HepG2 (cell line): ENCODE results near the gene NFASC. TPM values are rescaled to one million over a fixed set of nuclear protein-coding genes. Genes with fewer than 3 reads are reported as not detected.

Experiments used
- ATAC-seq: fragments of 200-7000 bp; cut with Tn5 transposase; 3 replicates; pipeline ENCODE4 v1.9.1; 2020; ENCODE audit warnings: mild to moderate bottlenecking, moderate library complexity
- BruUV-seq: library from RNA; stranded (reverse); fragments of 400-500 nt; replicated peaks from 2 replicates; lab custom pipeline; 2021; lab: Mats Ljungman, UMichigan
- CTCF ChIA-PET: fragments of 300-600 bp; formaldehyde crosslinking; extraction: SDS; loops from one replicate; lab custom pipeline; 2021; ENCODE audit warnings: low total read pairs, inconsistent platforms, low intra/inter-chr PET ratio; lab: Yijun Ruan, JAX
- POLR2A ChIA-PET: fragments of 350-600 bp; sonication (Branson Sonifier 250); formaldehyde crosslinking; loops from one replicate; lab custom pipeline; 2020; ENCODE audit warnings: antibody characterized with exemption, inconsistent platforms; lab: Yijun Ruan, JAX
- DNase-seq: peaks from one replicate; pipeline ENCODE4 v3.0.0-alpha.2; 2015; ENCODE audit warnings: low spot score
- FAIRE-seq: peaks from 3 replicates; lab custom pipeline; 2011; peaks lifted over from hg19 to GRCh38; lab: Jason Lieb, UNC
- H2AFZ ChIP-seq: one replicate; pipeline ENCODE4 v1.6.1; 2011; ENCODE audit warnings: low read length, inconsistent platforms
- H3K27ac ChIP-seq: fragments of 300-600 bp; 3 replicates; pipeline ENCODE4 v1.8.0; 2011; ENCODE audit warnings: mixed run types, mild to moderate bottlenecking, mixed read lengths, low read length, inconsistent platforms; ENCODE audit not compliant: insufficient read depth; ENCODE audit errors: extremely low read length
- H3K27me3 ChIP-seq, 2 experiments: fragments of 200-600 bp in 1 of 2; 2 replicates in 1 of 2; 3 replicates in 1 of 2; pipeline versions ENCODE4 v1.6.0 to v1.8.0; 2011; ENCODE audit warnings: low read length in 2 of 2, mild to moderate bottlenecking in 2 of 2, moderate library complexity in 2 of 2, inconsistent platforms in 1 of 2; ENCODE audit not compliant: insufficient read depth in 2 of 2, control insufficient read depth in 1 of 2
- H3K36me3 ChIP-seq, 2 experiments: fragments of 200-600 bp in 1 of 2; replicated peaks in 1 of 2; 2 replicates in 1 of 2; 3 replicates in 1 of 2; pipeline versions ENCODE4 v1.5.1 to v1.8.0; 2011; ENCODE audit warnings: low read length in 2 of 2, inconsistent platforms in 1 of 2; ENCODE audit not compliant: insufficient read depth in 2 of 2, control insufficient read depth in 1 of 2
- H3K4me1 ChIP-seq: 2 replicates; pipeline ENCODE4 v1.5.1; 2012; ENCODE audit warnings: low read length, inconsistent platforms; ENCODE audit not compliant: insufficient read depth
- H3K4me2 ChIP-seq: 2 replicates; pipeline ENCODE4 v1.6.0; 2011; ENCODE audit warnings: low read depth, low read length, inconsistent platforms
- H3K4me3 ChIP-seq, 3 experiments: fragments of 200-600 bp in 1 of 3; sonication (generic), shearing (Covaris generic) in 1 of 3; replicated peaks in 1 of 3; 2 replicates each; pipeline ENCODE4 v1.5.1; 2011 to 2016; ENCODE audit warnings: low read length in 3 of 3, inconsistent platforms in 2 of 3, low read depth in 2 of 3, mild to moderate bottlenecking in 2 of 3, control low read depth in 1 of 3, mixed read lengths in 1 of 3; ENCODE audit not compliant: insufficient read depth in 1 of 3
- H3K79me2 ChIP-seq: one replicate; pipeline ENCODE4 v1.6.1; 2011; ENCODE audit warnings: low read length, inconsistent platforms; ENCODE audit not compliant: insufficient read depth
- H3K9ac ChIP-seq: 2 replicates; pipeline ENCODE4 v1.6.0; 2011; ENCODE audit warnings: mild to moderate bottlenecking, low read depth, low read length, inconsistent platforms; ENCODE audit not compliant: insufficient read depth
- H3K9me3 ChIP-seq: 2 replicates; pipeline ENCODE4 v1.5.1; 2012; ENCODE audit warnings: mild to moderate bottlenecking, low read length
- H4K20me1 ChIP-seq: 2 replicates; pipeline ENCODE4 v1.6.0; 2011; ENCODE audit warnings: inconsistent platforms, mild to moderate bottlenecking, low read length, moderate library complexity; ENCODE audit not compliant: insufficient read depth
- KLF13 ChIP-seq: sonication (generic); formaldehyde crosslinking; IDR thresholded peaks from 2 replicates; pipeline ENCODE4 v1.4.0; 2020; ENCODE audit warnings: mild to moderate bottlenecking, missing genetic modification reagents
- MBD4 ChIP-seq: IDR thresholded peaks from 2 replicates; pipeline ENCODE4 v1.6.1; 2012; ENCODE audit warnings: low read length, inconsistent platforms, borderline replicate concordance
- MYPOP ChIP-seq: sonication (generic); formaldehyde crosslinking; IDR thresholded peaks from 2 replicates; pipeline ENCODE4 v1.8.1; 2023; ENCODE audit warnings: mild to moderate bottlenecking, moderate library complexity, missing genetic modification reagents
- NRL ChIP-seq: sonication (generic); formaldehyde crosslinking; IDR thresholded peaks from 2 replicates; pipeline ENCODE4 v1.5.0; 2020; ENCODE audit warnings: missing genetic modification reagents, mild to moderate bottlenecking, moderate library complexity, borderline replicate concordance
- TGIF2 ChIP-seq: IDR thresholded peaks from 2 replicates; pipeline ENCODE4 v1.6.1; 2016; ENCODE audit warnings: control low read depth, missing compliant biosample characterization
- XBP1 ChIP-seq: sonication (generic); formaldehyde crosslinking; IDR thresholded peaks from 2 replicates; pipeline ENCODE4 v1.5.0; 2020; ENCODE audit warnings: missing genetic modification reagents
- ZFP36L1 ChIP-seq: sonication (generic); formaldehyde crosslinking; IDR thresholded peaks from 2 replicates; pipeline ENCODE4 v1.8.0; 2022; ENCODE audit warnings: mild to moderate bottlenecking, missing genetic modification reagents, moderate library complexity
- ZNF281 ChIP-seq: sonication (generic); formaldehyde crosslinking; IDR thresholded peaks from 2 replicates; pipeline ENCODE4 v1.4.0; 2020; ENCODE audit warnings: missing genetic modification reagents, borderline replicate concordance
- ZNF383 ChIP-seq: sonication (generic); formaldehyde crosslinking; IDR thresholded peaks from 2 replicates; pipeline ENCODE4 v1.4.0; 2020; ENCODE audit warnings: missing genetic modification reagents, mild to moderate bottlenecking, borderline replicate concordance
- ZNF644 ChIP-seq: IDR thresholded peaks from 2 replicates; pipeline ENCODE4 v1.6.1; 2016; ENCODE audit warnings: low read depth
- ZNF841 ChIP-seq: sonication (generic); formaldehyde crosslinking; IDR thresholded peaks from 2 replicates; pipeline ENCODE4 v1.8.1; 2023; ENCODE audit warnings: missing genetic modification reagents, borderline replicate concordance
- WGBS: methylation state at CpG from one replicate; pipeline ENCODE4 v1.1.6; 2017; ENCODE audit warnings: low lambda C conversion rate; 5-methylcytosine and 5-hydroxymethylcytosine counted together
- in situ Hi-C: cut with HindIII; loops from 2 replicates; pipeline ENCODE4 v1.10.0; 2017; ENCODE audit warnings: low pct_unique_long_range_greater_than_20kb; ENCODE audit not compliant: extremely low pct_ligation_motif_present
- intact Hi-C: fragments of 100-400 bp; cut with micrococcal nuclease; formaldehyde crosslinking; loops from one replicate; pipeline ENCODE4 v1.10.0; 2022; ENCODE audit not compliant: unreplicated experiment
- polyA plus RNA-seq, 8 experiments: library from polyadenylated mRNA; depleted of rRNA in 3 of 8; stranded (reverse) in 7 of 8; unstranded in 1 of 8; fragments of >200 nt; fragmentation: Illumina TruSeq in 4 of 8; extraction: Trizol in 4 of 8; gene quantifications; 2 replicates each; pipeline versions ENCODE4 v1.2.1 to v1.2.3, GENCODE V29; 2011 to 2016; ENCODE audit warnings: low read depth in 4 of 8, missing spikeins in 1 of 8, mixed read lengths in 1 of 8; ENCODE audit not compliant: insufficient read depth in 1 of 8
- total RNA-seq, 5 experiments: library from RNA; depleted of rRNA; stranded (reverse); fragments of >200 nt; fragmentation: Illumina TruSeq; extraction: Trizol; gene quantifications; 2 replicates each; pipeline ENCODE4 v1.2.3, GENCODE V29; 2016; ENCODE audit warnings: low read depth in 1 of 5
- TF ChIP-seq, protein P1 (sequence below): sonication (generic); formaldehyde crosslinking; conservative IDR thresholded peaks from 2 replicates; pipeline ENCODE4 v1.4.0; 2020; ENCODE audit warnings: missing genetic modification reagents

Gene NFASC
- total and polyA plus RNA-seq, 2 of the 13 experiments (the other 11 are each of a cell fraction or from before 2014, with no cell fraction given), result not detected

DNA sequence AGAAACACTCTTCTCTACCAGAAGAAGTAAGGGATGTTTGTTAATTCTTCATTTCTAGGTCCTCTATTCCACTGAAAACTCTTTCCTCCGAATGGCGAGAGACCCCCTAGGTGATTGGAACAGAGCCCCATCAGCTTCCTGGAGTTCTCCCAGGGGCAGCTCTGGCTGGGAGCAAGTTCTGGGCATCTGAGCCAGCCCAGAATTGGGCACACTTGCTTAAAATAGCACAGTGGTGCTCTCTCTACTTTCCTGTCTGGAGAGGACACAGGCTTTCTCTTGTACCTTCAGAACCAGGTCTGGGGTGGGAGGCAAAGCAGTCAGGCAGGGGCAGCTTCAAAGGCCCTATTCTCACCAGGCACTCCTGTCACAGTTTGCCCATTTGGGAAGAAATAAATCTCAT is 89.2 kb downstream of the NFASC start:
- no peaks in the 10 kb centered on the region for H3K9me3 ChIP-seq
- H3K27me3 ChIP-seq, result peaks cover 1 to 38% of the 10 kb centered on the region in 2 experiments; a peak in 3 of 5 replicates
- H3K4me3 ChIP-seq, result no peak overlapping the region
- CTCF ChIA-PET, result no interaction called here
- no peaks in the 10 kb centered on the region for H3K4me1 ChIP-seq
- DNase-seq, result no peak
- no peak for TF ChIP-seq MYPOP (CRISPR knock-in tag)
- TF ChIP-seq, all 625 proteins: peak for 0
- Histone ChIP-seq H2AFZ (no peak overlapping the region), H3K9ac (no peak overlapping the region), H3K79me2 (no peaks in the 10 kb centered on the region), H3K27ac (no peak overlapping the region), H3K36me3 (no peaks in the 10 kb centered on the region), H3K4me2 (no peak overlapping the region), H4K20me1 (no peaks in the 10 kb centered on the region)
- FAIRE-seq (no peak), ATAC-seq (no peak)
- BruUV-seq, result no TSS peak
- intact Hi-C loops, result no loop called here
- WGBS, result 0% methylated on average over 2 of the region's 2 CpGs
- in situ Hi-C loops, result no loop called here
- POLR2A ChIA-PET, result no interaction called here

GRCh38 chr1:204960306-204961125 is 89.9 kb downstream of the NFASC start:
- no peaks in the 10 kb centered on the region for H3K36me3 ChIP-seq
- no peak overlapping the region for H3K9ac ChIP-seq
- H3K4me3 ChIP-seq, result no peak overlapping the region
- WGBS, result 0% methylated on average over 7 of the region's 8 CpGs
- intact Hi-C loops (no loop called here), in situ Hi-C loops (no loop called here)
- no peaks in the 10 kb centered on the region for H3K4me1 ChIP-seq
- ChIA-PET CTCF (no interaction called here), POLR2A (no interaction called here)
- no peaks in the 10 kb centered on the region for H3K9me3 ChIP-seq
- DNase-seq (no peak), FAIRE-seq (no peak), ATAC-seq (no peak)
- no peak overlapping the region for H3K4me2 ChIP-seq
- no peaks in the 10 kb centered on the region for H4K20me1 ChIP-seq
- no peaks in the 10 kb centered on the region for H3K79me2 ChIP-seq
- peaks cover 1 to 40% of the 10 kb centered on the region in 2 experiments; a peak in 3 of 5 replicates for H3K27me3 ChIP-seq
- no peak overlapping the region for H3K27ac ChIP-seq
- no peak overlapping the region for H2AFZ ChIP-seq
- no TSS peak for BruUV-seq
- TF ChIP-seq, protein P1, sequence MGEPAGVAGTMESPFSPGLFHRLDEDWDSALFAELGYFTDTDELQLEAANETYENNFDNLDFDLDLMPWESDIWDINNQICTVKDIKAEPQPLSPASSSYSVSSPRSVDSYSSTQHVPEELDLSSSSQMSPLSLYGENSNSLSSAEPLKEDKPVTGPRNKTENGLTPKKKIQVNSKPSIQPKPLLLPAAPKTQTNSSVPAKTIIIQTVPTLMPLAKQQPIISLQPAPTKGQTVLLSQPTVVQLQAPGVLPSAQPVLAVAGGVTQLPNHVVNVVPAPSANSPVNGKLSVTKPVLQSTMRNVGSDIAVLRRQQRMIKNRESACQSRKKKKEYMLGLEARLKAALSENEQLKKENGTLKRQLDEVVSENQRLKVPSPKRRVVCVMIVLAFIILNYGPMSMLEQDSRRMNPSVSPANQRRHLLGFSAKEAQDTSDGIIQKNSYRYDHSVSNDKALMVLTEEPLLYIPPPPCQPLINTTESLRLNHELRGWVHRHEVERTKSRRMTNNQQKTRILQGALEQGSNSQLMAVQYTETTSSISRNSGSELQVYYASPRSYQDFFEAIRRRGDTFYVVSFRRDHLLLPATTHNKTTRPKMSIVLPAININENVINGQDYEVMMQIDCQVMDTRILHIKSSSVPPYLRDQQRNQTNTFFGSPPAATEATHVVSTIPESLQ (CRISPR knock-in tag), result no peak
- no peak for TF ChIP-seq NRL (CRISPR knock-in tag)
- TF ChIP-seq ZNF383 (CRISPR knock-in tag), result no peak
- no peak for TF ChIP-seq MBD4
- no peak for TF ChIP-seq ZFP36L1 (CRISPR knock-in tag)
- TF ChIP-seq ZNF644 (CRISPR knock-in tag), result no peak
- TF ChIP-seq KLF13 (CRISPR knock-in tag), result no peak
- no peak for TF ChIP-seq ZNF841 (CRISPR knock-in tag)
- no peak for TF ChIP-seq TGIF2 (CRISPR knock-in tag)
- TF ChIP-seq XBP1, result no peak
- no peak for TF ChIP-seq ZNF281
